Stimulated activated CD4-positive, alpha-beta T cell treated with anti-CD3 and anti-CD28 coated beads, Interleukin-2, amount 100 ng/mL, for 24 hours (primary cell): ENCODE measurements around the gene PLEK2.
"Not testable (repeated sequence)": the region's sequence is repeated elsewhere in the genome, so short reads cannot be mapped to it uniquely, and the experiment has no call there.

Source experiments
- DNase-seq, 2 donors: peaks; one replicate each; pipeline ENCODE4 v3.0.0-alpha.2; 2020

Gene PLEK2

GRCh38 chr14:67426983-67427606 is 15.1 kb upstream of the PLEK2 start:
- peak; percentile 72 to 74 for DNase-seq

- DNase-seq: no peak
These were observed 14.2 kb upstream of the PLEK2 start for GRCh38 chr14:67426161-67426560.

DNA sequence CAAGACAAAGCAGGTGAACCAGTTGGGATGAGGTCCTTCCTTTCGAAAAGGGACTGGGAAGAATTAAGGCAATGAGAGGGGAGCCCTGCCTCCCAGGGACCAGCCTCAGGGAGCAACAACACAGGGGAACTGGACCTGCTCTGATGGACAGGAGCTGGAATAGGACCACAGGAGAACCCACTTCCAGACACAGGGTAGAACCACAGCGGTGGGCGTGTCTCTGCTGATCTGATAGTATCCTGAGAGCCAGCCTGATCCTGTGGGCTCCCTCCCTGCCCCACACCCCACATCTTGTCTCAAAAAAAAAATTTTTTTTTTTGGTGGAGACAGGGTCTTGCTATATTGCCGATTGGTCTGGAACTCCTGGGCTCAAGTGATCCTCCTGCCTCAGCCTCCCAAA is 13.6 kb upstream of the PLEK2 start:
- no peak for DNase-seq

DNA sequence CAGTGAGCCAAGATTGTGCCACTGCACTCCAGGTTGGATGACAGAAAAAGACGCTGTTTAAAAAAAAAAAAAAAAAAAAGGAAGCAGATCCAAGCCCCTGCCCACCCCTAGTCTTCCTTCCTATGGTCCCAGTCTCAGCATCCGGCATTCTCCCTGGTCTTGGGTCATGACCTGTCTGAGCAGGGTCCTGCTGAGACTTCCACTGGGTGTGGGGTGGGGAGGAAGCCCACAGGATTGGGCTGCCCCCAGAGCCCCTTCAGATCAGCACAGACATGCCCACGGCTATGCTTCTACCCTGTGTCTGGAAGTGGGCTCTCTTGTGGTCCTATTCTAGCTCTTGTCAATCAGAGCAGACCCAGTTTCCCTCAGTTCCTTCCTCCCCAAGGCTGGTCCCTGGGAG is 12.6 kb upstream of the PLEK2 start:
- DNase-seq: no peak

GRCh38 chr14:67423424-67423823 is 11.5 kb upstream of the PLEK2 start:
- DNase-seq: no peak

GRCh38 chr14:67421356-67422224 is 9.6 kb upstream of the PLEK2 start:
- DNase-seq: no peak

DNA sequence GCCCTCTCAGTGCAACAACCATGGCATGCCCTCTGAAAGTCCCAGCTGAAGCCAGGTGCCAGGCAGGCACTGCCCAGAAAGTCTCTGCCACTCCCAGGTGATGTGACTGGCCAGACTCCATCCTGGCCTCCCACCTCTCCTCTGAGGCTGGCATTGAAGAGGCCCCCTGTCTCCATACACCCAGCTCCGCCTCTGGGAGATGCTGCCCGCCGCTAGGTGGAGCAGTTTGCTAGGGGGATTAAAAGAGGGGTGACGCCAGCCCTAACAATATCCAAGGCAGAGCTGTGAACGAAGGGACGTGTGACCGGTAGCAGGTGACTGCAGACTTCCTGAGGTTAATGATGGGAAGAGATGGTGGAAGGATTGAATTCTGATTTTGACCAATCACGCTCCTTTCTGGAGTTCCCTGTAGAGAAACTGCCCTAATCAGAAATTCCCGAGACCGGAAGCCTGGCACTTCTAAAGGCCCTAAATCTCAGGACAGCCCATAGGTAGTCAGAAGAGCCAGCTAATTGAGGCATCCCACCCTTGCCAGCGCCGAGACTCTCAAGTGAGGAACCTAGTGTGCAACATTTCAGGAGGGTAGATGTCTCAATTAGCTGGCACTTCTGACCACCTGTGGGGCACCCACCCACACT is 8.3 kb upstream of the PLEK2 start:
- peak; percentile 45 to 49 for DNase-seq

DNA sequence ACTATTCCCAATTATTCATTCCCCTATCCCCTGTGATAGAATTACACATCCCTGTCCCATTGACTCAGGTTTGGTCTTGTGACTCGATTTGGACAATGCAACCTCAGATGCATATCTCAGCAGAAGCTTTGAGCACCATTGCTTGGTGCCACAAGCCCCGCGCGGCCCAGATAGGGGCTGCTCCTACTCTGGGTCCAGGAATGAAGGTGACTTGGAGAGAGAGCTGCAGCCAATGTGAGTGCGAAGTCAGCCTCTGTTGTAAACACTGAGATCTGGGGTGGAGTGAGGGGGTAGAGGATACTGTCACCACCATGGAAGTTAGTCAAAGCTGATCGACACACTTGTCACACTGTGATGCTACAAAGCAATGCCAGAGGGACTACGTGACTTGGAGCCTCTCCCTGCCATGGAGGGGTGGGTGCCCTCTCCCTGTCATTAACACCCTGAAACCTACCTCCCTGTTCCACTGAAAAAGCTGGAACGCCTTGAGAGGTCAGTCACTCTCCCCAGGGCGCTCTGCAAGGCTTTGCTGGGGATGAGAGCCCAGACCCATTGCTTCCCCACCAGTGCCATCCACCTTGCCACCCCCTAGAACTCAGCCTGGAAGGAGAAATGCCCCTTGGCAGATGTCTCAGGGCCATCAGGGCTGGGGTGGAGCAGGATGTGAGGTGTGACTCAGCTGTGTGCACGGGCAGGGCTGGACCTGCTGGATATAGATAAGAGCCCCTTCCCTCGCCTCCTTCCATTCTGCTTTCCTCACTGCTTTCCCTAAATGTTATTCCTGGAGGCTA is 6.6 kb upstream of the PLEK2 start:
- no peak for DNase-seq

DNA sequence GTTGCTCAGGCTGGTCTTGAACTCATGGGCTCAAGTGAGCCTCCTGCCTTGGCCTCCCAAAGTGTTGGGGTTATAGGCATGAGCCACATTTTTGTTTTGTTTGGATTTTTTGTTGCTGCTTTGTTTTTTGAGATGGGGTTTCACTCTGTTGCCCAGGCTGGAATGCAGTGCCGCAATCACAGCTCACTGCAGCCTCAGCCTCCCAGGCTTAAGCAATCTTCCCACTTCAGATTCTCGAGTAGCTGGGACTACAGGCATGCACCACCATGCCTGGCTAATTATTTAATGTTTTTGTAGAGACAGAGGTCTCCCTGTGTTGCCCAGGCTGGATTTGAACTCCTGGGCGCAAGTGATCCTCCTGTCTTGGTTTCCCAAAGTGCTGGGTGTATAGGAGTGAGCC is 5.7 kb upstream of the PLEK2 start:
- DNase-seq: no peak

DNA sequence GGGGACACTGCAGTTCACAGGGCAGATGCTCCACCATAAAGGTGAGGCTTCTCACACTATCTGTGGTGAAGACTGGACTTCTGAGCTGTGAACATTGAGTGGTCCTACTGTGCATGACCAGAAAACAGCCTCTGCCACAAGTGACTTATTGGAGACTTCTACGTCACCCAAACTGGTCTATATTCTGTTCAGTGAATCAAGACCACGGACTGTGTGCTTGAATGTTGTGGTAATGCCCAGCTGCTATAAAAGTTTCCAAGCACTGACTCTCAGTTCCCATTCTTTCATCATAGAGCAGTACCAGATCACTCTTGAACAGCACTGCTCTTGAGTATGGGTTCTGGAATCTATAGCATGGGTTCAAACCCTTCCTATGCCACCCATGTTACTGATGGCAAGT is 4.8 kb upstream of the PLEK2 start:
- no peak for DNase-seq

DNA sequence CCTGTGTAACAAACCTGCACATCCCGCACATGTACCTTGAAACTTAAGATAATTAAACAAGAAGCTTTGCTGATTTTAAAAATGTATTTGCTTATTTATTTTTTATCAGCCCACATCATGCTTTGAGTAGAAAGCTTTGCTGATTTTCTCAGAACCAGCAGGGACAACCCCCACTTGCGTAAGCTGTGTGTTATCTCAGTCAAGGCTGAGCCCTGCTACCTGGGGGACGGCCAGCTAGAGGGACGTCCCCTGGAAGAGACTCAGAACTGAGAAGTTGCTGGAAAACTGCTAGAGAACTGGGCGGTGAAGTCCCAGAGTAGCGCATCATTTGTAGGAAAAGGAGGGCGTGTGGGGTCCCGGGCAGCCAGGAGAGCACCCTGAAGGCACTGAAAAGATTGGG is 4.1 kb upstream of the PLEK2 start:
- DNase-seq: no peak

DNA sequence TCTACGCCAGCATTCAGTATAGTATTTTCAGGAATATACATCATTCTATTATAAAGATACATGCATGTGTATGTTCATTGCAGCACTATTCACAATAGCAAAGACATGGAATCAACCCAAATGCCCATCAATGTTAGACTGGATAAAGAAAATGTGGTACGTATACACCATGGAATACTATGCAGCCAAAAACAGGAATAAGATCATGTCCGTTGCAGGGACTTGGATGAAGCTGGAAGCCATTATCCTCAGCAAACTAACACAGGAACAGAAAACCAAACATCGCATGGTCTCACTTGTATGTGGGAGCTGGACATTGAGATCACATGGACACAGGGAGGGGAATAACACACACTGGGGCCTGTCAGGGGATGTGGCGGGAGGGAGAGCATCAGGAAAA is 3.6 kb upstream of the PLEK2 start:
- not testable (repeated sequence) for DNase-seq

DNA sequence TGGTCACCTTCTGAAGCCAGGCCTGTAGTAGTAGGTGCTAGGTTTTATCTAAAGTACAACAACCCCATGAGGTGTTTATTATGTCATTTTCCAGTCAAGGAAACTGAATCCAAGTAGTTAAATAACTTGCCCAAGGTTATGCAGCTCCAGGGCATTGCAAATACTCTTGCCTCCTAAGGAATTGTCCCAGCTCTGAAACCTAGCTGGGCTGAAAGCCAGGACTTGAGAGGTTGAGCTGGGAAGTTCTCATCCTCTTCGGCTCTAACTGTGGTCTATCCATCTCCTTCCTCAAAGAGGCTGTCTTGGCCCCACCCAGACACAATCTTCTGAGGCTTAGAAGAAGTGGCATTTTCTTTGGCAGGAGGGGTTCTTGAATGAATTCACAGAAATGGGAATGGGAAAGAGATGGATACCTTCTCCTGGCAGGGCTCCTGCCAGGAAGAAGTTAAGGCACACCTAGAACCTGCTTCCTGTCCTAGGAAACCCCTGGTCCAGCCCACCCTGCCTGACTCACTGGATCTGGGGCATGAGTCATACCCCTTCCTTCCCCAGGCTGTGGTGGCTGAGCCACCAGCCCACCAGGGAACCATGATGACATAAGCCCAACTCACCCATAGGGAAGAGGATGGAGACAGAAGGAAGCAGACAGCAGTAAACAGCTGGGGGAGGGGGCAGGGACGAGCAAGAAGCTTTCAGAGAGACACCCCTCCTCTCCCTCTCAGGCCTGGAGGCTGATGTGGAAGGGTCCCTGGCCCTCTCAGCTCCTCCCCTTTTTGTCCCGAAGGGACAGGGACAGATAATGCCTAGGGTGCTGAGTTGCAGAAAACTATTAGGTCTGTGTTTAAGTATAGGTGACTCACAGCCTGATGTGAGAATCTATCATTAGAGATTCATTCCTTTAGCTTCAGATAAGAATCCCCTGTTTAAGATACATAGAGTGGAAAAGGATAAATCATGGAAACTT is 2.1 kb upstream of the PLEK2 start:
- peak; percentile 40 to 41 for DNase-seq

DNA sequence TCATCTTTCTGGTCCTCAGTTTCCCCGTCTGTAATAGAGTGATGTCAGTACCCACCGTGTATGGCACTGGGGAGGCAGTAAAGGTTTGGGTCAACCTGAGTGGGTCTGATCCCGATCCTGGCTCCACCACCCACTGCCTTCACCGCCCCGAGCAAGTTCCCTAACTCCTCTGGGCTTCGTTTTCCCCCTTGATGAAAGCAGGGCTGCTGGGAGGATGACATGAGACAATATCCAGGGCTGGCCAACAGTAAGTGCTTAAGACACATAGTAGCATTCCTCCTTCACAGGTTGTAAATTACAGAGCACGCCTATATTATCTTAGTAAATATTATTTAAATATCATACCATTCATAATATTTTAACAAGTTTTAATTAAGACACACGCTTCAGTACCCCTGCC is 595 bp downstream of the PLEK2 start:
- no peak for DNase-seq

DNA sequence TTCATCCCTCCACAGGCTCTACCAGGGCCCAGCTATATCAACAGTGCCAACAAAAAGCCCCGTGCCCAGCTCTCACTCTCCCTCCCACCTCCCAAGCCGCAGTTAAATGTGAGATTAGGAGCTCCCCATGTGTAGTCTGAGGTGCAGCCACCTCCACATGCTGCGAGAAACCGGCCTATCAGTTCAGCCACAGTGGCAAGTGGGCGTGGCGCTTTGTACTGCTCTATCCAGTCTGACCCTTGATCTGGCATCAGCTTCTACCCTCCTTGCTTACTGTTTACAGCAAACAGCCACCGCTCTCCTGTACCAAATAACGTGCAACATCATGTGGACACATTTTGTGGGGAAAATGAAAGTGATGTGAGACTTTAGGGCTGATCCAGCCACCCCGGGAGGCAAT is 1.7 kb downstream of the PLEK2 start:
- DNase-seq: no peak

DNA sequence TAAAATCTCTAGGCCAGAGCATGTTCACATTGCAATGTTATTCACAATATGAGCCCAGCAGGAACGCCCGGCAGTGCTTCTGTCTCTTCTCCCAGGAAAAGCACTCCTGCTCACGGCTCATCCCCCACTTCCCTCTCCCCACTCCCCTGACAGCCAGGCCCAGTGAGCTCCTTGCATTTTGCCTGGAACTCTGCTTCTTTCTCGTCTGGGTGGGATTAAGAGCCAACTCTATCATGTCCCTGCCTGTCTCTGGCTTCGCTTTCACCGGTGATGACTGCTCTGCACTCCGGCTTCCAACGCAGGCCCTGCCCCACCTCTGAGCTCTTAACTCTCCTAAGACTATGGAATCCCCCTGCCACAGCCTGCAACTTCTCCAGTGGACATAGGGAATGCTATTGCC is 2.5 kb downstream of the PLEK2 start:
- no peak for DNase-seq

DNA sequence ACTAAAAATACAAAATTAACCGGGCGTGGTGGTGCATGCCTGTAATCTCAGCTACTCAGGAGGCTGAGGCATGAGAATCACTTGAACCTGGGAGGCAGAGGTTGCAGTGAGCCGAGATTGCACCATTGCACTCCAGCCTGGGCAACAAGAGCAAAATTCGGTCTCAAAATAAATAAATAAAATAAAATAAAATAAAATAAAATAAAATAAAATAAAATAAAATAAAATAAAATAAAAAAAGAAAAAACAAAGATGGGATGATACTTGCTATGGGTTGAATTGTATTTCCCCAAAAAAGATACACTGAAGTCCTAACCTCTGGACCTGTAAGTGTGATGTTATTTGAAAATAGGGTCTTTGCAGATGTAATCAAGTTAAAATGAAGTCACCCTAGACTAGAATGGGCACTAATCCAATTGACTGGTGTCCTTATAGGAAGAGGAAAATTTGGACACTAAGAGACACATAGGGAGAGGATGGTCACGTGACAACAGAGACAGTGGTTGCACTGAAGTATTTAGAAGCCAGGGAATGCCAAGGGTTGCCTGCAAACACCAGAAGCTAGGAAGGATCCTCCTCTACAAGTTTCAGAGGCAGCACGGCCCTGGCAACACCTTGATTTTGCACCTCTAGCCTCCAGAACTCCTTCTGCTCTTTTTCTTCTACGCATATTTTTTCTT is 3.7 kb downstream of the PLEK2 start:
- DNase-seq: not testable (repeated sequence)

- DNase-seq: no peak
These were observed 6.2 kb downstream of the PLEK2 start for GRCh38 chr14:67405771-67406170.

DNA sequence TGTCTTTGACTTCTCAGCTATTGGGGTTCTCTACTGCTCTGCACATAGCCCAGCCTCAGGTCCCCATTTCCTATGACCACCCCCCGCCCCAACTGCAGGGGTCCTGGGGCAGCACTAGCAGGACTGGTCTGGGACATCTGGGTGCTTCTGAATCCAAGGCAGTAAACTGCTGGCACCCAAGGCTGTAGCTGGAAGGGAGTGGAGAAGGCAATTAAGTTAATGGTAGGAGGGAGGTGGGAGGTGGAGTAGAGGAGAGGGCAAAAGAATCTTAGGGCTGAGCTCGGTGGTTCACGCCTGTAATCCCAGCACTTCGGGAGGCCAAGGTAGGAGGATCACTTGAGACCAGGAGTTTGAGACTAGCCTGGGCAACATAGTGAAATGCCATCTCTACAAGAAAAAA is 11.5 kb downstream of the PLEK2 start:
- DNase-seq: no peak

- no peak for DNase-seq
These were observed 14.4 kb downstream of the PLEK2 start for GRCh38 chr14:67397536-67397935.

DNA sequence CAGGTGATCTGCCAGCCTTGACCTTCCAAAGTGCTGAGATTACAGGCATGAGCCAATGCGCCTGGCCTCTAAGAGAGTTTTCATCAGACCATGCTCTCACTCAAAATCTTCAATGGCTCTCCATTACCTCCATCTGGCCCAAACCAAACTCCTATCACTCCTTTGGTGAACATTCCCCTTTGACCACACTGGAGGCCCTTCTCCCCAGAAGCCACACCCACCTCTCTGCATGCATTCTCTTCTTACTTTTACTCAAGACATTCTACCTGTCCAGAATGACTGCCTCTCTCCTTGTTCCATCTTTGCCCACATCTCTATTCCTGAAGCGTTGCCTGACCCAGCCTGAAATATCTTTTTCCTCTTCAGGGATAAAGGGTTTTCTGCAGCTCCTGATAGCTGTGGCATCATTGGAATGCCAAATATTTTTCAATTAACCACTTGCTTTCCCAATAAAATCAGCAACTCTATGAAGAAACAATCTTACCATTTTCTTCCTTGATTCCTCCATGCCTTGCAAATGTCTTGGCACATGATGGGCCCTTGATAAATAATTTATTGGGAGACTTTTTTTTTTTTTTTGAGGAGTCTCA is 15.5 kb downstream of the PLEK2 start:
- no peak for DNase-seq
